GM12874 (cell line): Measurements from ENCODE around the gene SNN.

Experiments
- TF ChIP-seq, protein P1 (sequence below): IDR thresholded peaks from 2 replicates; pipeline ENCODE4 v1.5.1; 2011; ENCODE audit warnings: low read depth, mild to moderate bottlenecking, control low read depth, low read length, moderate library complexity; ENCODE audit not compliant: insufficient read depth

SNN gene

DNA sequence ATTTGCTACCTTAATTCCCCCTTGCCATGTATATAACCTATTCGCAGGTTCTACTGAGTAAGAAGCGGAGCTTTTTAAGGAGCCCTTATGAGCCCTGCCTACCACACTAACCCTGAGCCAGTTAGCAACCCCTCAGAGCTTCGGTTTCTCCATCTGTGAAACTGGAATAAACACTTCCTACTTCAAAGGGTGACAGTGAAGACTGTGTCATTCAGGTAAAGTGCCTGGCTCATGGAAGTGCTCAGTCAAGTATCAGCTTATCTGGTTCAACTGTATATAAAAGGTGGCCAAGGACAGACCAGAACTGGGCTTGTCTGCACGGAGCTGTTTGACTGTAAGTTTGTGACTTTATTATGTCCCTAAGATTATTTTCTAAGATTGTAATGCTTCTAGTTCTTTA, 43.4 kb downstream of the SNN start:
- TF ChIP-seq, protein P1, sequence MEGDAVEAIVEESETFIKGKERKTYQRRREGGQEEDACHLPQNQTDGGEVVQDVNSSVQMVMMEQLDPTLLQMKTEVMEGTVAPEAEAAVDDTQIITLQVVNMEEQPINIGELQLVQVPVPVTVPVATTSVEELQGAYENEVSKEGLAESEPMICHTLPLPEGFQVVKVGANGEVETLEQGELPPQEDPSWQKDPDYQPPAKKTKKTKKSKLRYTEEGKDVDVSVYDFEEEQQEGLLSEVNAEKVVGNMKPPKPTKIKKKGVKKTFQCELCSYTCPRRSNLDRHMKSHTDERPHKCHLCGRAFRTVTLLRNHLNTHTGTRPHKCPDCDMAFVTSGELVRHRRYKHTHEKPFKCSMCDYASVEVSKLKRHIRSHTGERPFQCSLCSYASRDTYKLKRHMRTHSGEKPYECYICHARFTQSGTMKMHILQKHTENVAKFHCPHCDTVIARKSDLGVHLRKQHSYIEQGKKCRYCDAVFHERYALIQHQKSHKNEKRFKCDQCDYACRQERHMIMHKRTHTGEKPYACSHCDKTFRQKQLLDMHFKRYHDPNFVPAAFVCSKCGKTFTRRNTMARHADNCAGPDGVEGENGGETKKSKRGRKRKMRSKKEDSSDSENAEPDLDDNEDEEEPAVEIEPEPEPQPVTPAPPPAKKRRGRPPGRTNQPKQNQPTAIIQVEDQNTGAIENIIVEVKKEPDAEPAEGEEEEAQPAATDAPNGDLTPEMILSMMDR, result no peak

DNA sequence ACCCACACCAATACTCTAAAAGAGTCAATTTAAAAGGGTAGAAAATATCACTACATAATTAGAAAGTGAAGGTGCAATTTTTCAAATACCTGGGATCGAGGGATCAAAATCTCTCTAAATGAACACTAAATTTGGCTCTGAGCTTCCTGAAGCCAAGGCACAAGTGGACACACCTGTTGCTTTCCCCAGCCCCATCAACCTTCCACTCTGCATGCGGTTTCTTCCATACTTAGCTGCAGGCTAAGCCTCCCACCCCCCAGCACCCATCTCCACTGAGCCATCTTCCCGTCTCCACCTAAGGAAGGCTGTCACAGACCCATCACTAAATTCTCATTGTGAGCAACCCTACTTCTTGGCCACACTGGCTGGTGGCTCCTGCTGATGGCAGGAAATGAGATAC, 43.9 kb downstream of the SNN start:
- TF ChIP-seq, protein P1, result no peak

DNA sequence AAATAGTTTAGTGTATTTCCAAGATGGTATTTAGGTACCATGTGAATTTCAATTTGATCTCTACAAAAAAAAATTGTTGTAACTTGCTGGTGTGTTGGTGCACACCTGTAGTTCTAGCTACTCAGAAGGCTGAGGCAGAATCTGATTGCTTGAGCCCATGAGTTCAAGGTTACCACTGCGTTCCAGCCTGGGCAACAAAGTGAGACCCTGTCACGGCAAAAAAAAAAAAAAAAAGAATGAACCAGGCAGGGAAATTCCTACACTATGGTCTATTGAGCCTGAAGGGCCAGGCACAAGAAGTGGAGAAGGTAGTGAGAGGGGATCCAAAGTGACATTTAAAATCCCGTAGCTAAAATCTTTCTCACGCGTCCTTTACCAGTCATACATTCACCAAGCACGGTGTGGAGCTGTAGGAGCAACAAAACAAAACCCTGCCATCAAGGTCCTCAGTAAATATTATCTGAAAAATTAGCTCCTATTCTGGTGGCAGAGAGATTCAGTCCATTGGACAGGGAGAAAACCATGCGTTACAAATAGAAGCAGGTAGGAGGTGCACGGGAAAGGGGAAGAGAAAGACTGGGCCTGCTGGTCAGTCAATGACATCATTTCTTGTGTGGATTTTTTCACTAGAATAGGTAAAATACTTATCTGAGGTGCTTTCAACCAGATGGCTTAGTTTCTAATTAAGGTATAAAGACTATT, 47.1 kb downstream of the SNN start:
- TF ChIP-seq, protein P1, result no peak

DNA sequence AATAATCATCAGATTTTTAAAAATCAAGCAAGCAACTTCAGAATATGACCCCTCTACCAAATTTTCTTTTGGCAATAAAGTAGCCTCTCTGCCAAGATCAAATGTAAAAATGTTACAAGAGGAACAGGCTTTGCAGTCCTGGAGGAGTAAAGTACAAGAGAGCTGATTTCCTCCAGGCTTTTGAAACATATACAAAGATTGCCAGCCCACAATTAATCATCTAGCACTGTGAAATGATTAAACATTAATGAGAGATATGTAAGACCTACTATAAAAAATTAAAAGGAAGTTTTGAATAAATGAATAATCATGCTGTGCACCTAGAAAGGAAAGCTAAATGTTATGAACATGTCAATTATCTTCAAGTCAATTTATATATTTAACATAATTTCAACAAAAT, 48.1 kb downstream of the SNN start:
- TF ChIP-seq, protein P1, result no peak

DNA sequence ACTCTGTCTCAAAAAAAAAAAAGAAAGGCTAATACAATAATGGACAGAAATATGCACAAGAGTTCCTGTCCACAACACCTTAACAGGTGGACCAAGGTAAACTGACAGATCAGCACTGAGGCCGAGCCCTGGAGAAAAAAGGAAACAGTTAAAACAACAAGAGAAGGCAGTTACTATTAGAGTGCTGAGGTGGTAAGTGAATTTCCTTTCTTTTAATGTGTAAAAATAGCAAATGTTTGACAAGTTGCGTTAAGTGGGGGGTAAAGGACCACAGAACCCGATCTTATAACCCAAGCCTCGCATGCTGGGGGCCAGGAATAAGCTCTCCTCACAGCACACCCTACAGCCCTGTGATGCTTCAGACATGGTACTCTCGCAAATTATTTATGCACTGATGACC, 49.6 kb downstream of the SNN start:
- TF ChIP-seq, protein P1, result no peak

DNA sequence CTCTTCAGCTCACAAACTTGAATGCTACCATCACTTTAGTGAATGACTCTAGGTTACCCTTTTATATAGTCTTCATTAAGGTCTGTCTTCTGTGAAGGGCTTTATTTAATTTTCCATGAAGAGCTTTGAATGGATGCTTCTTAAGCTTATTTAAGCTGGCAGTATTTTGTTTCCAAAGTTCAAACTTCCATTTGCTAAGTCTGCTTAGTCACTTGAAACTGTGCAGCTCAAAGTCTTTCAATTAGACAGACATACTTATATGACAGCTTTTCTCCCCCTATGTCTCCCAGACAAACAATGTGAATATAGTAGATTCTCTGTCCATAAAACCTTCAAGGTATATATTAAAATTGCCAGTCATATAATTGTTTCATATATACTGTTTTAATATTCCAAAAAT, 50.9 kb downstream of the SNN start:
- TF ChIP-seq, protein P1, result no peak

DNA sequence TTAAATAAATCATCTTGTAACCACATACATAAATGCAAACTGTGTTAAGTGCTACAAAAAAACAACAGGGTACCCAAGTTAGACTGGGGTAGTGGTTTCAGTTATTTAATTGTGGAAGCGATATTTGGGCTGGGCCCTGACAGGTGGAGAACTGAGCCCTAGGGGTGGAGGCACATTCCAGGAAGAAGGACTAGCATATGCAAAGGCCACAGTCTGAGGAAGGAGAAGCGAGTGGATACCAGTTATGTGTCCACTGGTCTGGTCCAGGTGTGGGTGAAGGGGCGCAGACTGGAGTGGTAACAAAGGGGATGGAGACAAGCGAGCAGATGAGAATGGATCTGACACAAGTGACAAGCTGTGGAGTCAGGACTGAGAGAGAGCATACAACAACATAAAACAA, 51.5 kb downstream of the SNN start:
- TF ChIP-seq, protein P1, result no peak
